RPMI7951 (cell line): Measurements from ENCODE around the gene HIGD1B. TPM values are rescaled to one million over a fixed set of nuclear protein-coding genes. Genes with fewer than 3 reads are reported as not detected.

ENCODE experiments used
- DNase-seq: peaks from one replicate; pipeline ENCODE4 v3.0.0-alpha.2; 2012; ENCODE audit warnings: low read depth
- total RNA-seq: library from RNA; depleted of rRNA; stranded (reverse); fragments of >200 nt; shearing (Covaris generic); gene quantifications from 2 replicates; pipeline ENCODE4 v1.2.3, GENCODE V29; 2014

Gene HIGD1B
- total RNA-seq, 1 experiment from 2014 or later, result not detected

DNA sequence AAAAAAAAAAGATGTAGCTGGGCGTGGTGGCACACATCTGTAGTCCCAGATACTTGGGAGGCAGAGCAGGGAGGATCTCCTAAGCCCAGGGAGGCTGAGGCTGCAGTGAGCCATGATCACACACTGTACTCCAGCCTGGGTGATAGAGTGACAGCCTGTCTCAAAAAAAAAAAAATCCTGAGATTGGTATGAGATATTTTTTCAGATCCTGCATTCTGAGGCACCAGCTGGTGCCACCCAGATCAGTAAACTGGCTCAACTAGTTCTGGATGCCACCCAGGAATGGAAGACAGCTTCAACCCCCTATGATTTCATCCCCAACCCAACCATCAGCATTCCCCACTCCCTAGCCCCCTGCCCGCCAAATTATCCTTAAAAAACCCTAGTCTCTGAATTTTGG lies 10.5 kb upstream of the HIGD1B start:
- no peak for DNase-seq

DNA sequence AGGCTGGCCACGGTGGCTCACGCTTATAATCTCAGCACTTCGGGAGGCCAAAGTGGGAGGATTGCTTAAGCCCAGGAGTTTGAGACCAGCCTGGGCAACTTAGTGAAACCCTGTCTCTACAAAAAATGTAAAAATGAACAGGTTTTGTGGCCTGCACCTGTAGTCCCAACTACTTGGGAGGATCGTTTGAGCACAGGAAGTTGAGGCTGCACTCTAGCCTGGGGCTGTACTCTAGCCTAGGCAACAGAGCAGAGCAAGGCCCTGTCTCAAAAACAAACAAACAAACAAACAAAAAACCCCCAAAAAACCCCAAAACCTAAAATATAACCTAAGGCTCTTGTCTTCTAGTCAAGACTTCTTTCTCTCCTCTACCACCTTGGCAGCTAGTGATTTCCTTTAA lies 7.4 kb upstream of the HIGD1B start:
- DNase-seq, result no peak

DNA sequence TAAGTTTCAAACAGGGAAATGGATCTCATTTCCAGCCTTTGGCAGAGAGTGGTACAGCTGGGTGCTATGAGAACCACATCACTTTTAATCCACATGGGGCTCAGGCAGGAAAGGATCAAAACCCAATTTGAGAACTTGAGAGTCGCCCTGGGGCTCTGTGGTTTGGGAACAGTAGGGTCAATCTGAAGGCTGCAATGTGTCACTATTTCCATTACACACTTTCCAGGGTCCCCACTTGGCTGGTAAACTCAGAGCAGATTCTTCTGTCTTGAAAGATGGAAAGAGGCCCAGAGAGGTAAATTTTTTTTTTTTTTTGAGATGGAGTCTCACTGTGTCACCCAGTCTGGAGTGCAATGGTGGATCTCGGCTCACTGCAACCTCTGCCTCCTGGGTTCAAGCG lies 6.7 kb upstream of the HIGD1B start:
- peak; percentile 66 for DNase-seq

DNA sequence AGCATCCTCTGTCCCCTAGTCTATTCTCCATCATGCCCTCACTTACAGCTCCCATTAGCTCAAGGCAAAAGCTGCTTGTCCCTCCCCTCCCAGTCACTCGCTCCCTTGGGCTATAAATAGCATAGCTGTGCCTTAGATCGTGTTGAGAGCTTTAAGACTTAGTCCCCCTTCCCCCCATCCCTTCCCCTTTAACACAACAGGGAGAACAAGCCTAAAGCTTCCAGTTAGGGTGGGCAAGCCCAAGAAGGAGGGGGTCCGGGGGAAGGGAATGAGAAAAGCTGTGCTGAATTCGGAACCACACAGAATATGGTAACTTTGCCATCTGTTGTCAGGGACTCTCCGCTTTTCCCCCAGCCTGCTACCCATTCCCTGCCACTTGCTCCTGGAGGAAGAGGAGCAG lies 4.9 kb upstream of the HIGD1B start:
- DNase-seq, result no peak

DNA sequence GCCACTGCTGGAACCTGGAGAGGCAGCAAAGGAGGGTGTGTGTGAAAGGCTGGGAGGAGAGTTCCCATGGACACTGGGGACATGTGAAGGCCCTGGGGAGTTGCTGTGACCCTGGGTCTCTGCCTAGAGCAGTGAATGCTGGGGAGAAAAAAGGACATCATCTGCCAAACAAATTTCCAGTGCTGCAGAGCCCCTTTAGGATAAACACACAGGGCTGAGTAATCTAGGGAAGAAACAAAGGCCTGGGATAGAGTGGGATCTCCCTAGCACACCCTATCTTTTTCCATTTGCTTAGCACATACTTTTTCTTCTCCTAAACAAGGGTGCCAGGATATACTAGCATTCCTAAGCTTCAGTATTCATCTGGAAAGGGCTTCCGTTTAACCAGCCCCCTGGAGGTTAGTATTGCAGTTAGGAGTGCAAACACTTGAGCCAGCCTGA lies 3.3 kb upstream of the HIGD1B start:
- DNase-seq, result no peak

DNA sequence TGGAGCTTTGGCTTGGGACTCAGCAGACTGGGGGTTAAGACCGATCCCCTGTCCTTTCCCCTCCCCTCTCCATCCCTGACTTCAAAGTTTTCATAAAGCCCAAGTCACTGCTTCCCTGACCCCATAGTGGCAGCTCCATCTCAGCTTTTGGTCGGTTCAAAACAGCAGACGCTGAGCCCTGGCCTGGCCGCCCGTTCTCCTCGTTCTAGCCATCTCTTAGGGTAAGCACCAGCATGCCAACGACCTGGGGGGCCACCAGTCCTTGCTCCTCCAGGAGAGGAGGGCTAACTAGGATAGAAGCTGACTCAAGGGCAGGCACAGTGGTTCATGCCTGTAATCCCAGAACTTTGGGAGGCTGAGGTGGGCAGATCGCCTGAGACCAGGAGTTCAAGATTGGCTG lies 1.5 kb upstream of the HIGD1B start:
- no peak for DNase-seq

DNA sequence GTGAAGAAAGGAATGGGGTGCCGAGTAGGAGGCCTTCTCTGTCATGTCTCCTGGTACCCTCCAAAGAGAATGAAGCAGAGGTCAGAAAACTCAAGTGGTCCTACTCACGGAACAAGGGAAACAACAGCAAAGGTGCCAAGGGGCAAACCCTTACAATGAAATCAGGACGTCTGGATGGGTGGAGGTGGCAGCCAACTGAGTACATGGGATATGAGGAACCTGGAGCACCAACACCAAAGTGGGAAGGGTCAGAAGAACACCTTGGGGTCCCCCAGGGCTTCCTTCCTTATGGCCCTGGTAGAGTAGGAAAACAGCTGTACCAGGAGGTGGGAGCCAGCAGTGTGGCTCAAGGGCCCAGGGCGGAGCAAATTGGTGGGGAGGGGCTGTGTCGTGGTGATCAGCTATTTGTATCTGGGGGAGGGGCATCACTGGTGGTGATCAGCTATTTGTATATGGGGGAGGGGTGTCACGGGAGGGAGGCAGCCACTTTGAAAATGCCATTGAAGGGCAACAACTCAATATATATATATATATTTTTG lies 643 bp downstream of the HIGD1B start:
- DNase-seq, result no peak

DNA sequence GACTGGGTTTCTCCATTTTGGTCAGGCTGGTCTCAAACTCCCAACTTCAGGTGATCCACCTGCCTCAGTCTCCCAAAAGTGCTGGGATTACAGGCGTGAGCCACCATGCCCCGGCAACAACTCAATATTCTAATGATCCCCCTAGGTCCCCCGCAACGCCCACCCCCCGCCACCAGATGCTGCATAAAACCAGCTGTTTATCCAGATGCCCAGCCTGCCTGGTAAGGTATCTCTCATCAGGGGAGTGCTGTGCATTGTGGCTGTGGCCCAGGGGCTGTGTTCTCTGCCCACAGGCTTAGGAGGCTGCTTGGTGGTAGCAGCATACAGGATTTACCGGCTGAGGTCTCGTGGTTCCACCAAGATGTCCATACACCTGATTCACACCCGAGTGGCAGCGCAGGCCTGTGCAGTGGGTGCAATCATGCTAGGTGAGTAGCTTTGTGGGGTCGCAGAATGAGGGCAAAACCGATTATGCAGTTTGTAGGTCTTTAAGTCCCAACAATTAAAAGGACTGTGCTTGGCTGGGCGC lies 1.3 kb downstream of the HIGD1B start:
- DNase-seq, result no peak

DNA sequence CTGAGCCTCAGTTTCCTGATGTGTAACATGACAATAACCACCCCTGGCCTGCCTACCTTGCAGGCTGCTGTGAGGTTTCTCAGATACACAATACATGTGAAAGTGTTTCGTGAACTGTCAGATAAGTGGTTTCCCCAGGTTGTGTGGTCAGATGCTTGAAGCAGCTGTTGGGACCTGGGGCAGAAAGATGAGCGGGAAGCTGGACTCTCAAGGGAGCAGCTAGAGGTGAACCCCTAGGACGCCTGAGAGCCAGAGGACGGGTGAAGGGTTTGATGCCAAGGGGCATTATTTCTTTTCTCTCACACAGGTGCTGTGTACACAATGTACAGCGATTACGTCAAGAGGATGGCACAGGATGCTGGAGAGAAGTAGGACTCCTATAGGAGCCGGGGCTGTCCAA lies 2.3 kb downstream of the HIGD1B start:
- DNase-seq, result no peak

DNA sequence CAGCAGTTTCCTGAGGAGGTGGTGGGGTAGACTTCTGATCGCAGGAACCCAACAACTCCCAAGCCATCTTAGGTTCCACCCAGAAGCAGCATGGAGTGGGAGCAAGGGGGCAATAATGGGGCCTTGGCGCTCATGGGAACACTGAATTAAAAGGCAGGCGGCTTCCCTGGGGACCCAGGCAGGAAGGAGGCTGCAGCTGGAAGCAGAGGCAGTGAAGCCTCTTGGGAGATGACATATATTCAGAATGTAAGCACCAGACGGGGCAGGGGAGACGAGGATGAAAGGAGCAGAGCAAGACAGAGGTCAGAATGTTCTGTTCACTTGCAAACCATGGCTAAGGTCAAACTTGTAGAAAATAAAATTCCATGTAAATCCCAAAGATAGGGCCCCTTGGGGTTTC lies 2.9 kb downstream of the HIGD1B start:
- DNase-seq, result no peak

DNA sequence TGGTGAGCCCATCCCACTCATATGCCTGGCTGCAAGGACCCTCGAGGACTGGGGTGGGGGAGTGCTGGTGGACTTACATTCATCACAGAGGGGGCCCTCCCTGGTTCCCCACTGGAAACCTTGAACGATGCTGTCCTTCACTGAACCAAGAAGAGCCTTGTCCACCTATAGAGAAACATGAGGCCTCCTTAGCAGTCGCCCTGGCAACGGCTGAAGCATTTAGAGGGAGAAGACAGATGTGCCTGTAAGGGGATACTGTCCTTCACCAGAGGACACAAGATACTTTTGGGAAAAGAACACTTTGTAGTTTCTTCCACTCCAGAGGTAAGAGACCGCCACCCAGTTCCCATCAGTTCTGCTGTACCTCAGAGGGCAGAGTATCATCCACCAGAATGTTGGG lies 6.5 kb downstream of the HIGD1B start:
- no peak for DNase-seq

DNA sequence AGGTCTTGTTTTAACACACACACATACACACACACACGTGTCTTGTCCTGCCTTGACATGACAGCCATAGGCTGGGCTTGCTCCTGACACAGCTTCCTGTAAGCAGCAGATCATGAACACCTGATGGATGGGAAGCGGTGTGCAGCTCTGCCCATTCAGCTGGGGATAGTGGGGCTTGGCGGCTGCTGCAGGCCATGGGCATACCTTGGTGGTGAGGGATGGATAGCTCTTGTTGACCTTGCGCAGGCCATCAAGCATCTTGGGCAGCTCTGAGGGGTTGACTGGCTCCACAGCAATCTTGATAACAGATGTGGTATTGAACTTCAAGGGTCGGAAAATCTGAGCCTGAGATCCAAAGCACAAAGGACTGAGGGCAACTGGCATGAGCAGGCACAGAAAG lies 12.0 kb downstream of the HIGD1B start:
- no peak for DNase-seq

DNA sequence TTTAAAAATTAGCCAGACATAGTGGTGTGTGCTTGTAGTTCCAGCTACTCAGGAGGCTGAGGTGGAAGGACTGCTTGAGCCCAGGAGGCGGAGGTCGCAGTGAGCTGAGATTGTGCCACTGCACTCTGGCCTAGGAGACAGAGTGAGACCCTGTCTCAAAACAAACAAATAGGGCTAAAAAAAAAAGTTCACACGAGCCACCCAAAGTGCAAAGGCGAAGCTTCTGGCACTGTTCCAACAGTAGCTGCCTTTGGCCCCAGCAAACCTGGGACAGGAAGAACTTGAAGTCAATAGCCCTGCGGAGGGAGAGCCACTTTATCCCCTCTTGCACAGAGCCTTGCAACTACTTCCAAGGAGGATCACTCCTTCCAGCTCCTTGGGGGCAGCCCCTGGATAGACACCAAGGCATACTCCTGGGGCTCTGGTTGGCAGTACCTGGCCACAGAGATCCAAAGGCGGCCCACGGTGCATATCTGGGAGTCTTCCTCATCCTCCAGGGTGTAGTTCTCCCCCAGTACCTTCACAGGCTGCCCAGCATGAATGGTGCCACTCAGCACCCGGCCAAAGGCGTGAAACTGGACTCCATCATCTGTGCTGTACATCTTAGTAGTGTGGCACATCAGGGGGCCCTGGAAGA lies 14.7 kb downstream of the HIGD1B start:
- DNase-seq, result no peak

DNA sequence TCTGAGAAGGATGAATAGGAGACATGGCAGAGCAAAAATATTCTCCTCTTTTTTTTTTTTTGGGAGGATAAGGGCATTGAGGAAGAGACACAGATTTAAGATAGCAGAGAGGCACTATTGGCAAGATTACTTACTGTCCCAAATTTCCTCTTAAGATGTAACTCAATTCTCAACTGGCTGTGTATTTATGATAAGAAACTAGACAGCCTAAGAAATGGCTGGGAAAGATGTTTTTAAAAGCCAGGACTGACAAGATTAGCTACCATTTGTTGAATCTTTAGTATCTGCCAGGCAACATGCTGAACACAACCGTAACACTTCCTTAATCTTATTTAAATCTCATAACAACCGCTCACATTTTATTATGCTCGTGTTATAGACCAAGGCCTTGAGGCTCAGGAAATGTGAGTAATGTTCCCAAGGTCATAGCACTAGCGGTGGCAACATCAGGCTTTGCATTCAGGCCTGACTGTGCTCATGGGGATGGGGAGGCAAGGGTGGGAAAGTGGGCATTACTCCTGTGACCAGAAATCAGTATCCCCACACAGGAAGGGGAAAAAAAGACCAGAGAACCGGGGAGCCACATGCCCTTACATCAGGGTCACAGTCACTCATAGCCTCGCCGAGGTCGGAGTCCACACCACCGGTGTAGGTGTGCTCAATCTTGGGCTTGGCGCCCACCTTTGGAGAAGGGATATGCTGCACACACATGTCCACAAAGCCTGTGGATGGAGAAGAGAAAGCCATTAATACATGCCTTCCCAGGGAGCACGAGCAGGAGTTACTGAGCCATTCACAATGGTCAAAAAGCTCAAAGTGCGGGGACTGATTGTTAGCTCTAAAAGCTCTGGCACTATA lies 15.6 kb downstream of the HIGD1B start:
- no peak for DNase-seq

DNA sequence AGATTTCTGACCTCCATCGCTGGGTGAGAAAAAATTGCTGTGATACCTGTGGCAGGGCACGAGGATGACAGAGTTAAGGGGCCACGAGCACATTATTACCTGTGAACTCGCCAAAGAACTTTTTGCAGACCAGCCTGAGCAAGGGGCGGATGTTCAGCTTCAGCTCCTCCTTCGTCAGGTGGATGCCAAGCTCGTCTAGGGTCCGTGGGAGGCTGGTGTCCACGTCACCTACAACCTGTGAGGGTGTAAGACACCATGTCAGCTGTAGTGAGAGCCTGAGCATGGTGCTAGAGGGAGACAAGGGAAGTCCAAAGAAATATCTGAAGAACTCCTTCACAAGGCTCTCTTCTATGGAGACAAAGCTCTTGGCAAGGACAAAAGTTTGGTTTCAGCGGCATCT lies 17.1 kb downstream of the HIGD1B start:
- no peak for DNase-seq

DNA sequence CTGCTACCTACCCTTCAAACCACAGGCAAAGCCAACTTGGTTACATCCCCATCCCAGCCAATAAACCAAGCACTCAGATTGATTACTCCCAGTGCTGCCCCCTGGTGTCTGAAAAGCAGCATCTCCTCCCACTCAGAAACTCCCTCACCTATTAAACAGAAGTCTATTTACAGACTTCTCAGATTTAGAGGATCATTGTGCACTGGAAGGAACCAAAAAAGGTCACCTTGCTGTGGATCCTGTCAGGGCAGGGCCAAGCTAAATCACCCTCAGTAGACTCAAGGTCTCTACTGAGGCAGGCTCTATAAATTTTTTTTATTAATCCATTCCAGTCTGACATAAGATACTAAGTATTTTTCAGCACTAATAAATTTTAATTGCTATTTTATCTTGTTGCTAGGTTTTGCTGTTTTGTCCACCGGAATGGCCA lies 17.6 kb downstream of the HIGD1B start:
- DNase-seq, result peak; percentile 65

DNA sequence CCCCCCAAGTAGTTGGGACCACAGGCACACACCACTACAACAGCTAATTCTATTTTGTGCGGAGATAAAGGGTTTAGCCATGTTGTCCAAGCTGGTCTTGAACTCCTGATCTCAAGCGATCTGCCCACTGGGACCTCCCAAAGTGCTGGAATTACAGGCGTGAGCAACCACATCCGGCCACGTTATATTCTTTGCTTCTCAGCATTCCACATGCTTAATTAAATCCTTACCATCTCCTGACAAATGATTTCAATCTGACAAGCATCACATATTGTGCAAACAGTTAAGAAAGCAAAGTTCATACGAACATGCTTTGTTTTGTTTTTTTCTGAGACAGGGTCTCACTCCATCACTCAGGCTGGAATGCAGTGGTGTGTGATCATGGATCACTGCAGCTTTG lies 18.2 kb downstream of the HIGD1B start:
- DNase-seq, result no peak

DNA sequence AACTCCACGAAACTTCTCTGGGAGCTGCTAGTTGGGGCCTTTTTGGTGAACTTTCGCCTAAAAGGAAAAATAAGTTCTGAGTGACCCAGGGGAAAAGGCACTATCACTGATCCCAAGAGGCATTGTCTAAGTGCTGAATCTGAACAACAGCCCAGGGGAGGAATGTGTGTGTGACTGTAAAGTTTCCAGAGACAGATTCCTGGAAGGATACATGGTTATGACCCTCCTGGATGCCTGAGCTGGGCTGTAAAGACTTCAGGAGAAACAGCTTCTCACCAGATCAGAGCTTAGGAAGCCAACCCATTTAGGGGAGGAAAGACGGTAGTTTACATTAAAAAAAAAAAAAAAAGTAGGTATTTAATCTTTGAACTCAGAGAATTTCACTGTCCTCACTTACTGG lies 20.2 kb downstream of the HIGD1B start:
- no peak for DNase-seq

DNA sequence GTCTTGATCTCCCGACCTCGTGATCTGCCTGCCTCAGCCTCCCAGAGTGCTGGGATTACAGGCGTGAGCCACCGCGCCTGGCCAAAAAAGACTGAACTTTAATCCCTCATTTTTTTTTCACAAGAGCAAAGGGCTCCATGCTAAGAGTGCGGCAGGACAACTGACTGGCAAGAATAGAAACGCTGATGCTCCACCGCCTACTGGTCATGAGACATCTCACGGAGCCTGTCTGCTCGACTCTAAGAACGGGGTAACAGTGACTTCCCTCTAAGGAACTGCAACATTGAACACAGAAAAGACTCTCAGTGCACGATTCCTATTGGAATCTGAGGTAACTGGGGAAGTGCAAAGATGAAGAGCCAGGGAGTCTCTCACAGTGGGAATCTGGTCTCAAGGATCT lies 23.9 kb downstream of the HIGD1B start:
- no peak for DNase-seq

DNA sequence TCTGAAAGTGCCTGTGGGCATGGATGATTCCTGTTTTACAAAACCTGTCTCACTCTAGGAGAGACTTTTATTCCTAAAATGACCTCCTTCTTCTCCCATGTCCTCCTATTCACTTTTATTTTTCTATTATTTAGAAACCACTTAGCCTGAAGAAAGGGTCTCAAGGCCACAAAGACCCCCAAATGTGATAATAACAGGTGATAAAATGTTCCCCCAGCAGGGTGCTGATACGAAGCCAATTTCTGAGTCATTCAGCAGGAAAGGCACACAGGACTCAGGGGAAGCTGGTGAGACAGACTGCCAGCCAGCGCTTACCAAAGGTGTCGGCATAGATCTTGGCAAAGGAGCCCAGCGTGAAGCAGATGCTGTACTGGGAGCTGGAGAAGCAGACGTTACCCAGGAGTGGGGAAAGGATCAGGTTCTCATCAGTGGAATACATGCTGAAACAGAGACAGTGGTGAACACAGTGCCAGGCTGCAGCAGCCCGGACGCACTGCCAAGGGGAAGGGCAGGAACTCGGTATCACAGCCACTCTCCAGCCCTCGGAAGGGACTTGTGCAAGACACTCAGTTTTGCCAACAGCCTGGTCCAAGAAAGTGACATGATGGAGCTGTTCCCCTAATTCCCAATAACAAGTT lies 24.6 kb downstream of the HIGD1B start:
- DNase-seq, result no peak

DNA sequence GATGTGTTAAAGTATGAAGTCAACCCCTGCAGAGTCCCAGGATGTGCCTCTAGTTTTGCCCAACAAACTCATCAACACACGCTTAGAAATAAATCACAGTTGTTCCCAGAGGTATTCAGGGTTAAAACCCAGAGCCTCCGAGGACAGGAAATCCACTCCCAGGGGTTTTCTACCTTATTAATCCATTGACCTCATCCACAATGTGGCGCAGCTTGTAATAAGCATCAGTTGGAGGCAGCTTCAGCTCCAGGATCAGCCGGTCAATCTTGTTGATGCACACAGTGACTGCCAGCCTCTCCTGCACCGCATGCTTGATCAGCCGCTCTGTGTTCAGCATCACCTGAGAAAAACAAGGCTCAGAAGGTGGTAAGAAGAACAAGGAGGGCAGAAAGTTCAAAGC lies 28.1 kb downstream of the HIGD1B start:
- no peak for DNase-seq

DNA sequence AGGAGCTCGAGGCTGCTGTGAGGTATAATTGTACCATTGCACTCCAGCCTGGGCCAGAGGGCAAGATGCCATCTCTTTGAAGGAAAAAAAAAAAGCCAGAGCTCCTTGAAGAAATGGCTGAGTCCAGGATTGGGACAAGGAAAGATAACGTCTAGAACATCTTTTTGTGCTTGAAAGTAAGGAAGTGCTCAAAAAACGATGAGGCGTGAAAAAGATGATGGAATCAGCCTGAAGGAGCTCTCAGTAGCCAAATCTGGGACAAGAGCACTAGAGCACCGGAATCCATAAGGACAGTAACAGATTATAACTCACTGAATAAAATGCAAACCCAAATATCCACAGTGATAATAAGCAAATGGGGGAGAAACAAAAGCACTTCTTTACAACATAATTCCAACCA lies 29.4 kb downstream of the HIGD1B start:
- no peak for DNase-seq
